ENCODE measurements around the gene HHIPL2. TPM values are rescaled to one million over a fixed set of nuclear protein-coding genes. Genes with fewer than 3 reads are reported as not detected.
"Not testable (repeated sequence)": the region's sequence is repeated elsewhere in the genome, so short reads cannot be mapped to it uniquely, and the experiment has no call there.

HHIPL2 gene
- total RNA-seq, 2 experiments from 2014 or later, result 0.14 to 0.37 TPM

GRCh38 chr1:222539951-222540597 is 7.8 kb downstream of the HHIPL2 start:
- intact Hi-C loops (cut with DNase I, micrococcal nuclease), result no loop called here
- peaks cover 10% of the 10 kb centered on the region for H3K27me3 Mint-ChIP-seq
- ChIA-PET CTCF (no interaction called here), POLR2A (no interaction called here)
- H3K4me3 Mint-ChIP-seq, result no peak overlapping the region
- no peak overlapping the region for H3K27ac Mint-ChIP-seq
- H3K9me3 Mint-ChIP-seq (ENCODE audit: low read depth), result no peaks in the 10 kb centered on the region
- no peak for DNase-seq
- H3K4me1 Mint-ChIP-seq, result no peaks in the 10 kb centered on the region
- H3K36me3 Mint-ChIP-seq (ENCODE audit: low read depth), result no peaks in the 10 kb centered on the region
- ATAC-seq, result no peak

- Mint-ChIP-seq H3K4me1 (no peaks in the 10 kb centered on the region), H3K27me3 (peaks cover 4% of the 10 kb centered on the region), H3K36me3 (ENCODE audit: low read depth) (no peaks in the 10 kb centered on the region), H3K9me3 (ENCODE audit: low read depth) (no peaks in the 10 kb centered on the region), H3K4me3 (no peak overlapping the region), H3K27ac (no peak overlapping the region)
- ChIA-PET CTCF (interaction anchor here (0.7 kb wide), 1 partner anchor 250 kb away, joined by 3 read pairs; no protein-coding TSS in a partner anchor), POLR2A (no interaction called here)
- intact Hi-C loops (cut with DNase I, micrococcal nuclease), result no loop called here
- no peak for ATAC-seq
- DNase-seq, result no peak
Observed at GRCh38 chr1:222535455-222535854, 12.4 kb downstream of the HHIPL2 start.

GRCh38 chr1:222530852-222531251 is 17.1 kb downstream of the HHIPL2 start:
- DNase-seq (no peak), ATAC-seq (no peak)
- Mint-ChIP-seq H3K27me3 (peaks cover 14% of the 10 kb centered on the region), H3K27ac (no peak overlapping the region), H3K36me3 (ENCODE audit: low read depth) (no peaks in the 10 kb centered on the region), H3K4me1 (no peaks in the 10 kb centered on the region), H3K9me3 (ENCODE audit: low read depth) (no peaks in the 10 kb centered on the region), H3K4me3 (no peak overlapping the region)
- CTCF ChIA-PET, result no interaction called here
- intact Hi-C loops (cut with DNase I, micrococcal nuclease), result no loop called here
- POLR2A ChIA-PET, result no interaction called here

GRCh38 chr1:222529916-222530315 is 18.0 kb downstream of the HHIPL2 start:
- Mint-ChIP-seq H3K4me1 (no peaks in the 10 kb centered on the region), H3K9me3 (ENCODE audit: low read depth) (no peaks in the 10 kb centered on the region), H3K27me3 (peaks cover 14% of the 10 kb centered on the region), H3K36me3 (ENCODE audit: low read depth) (no peaks in the 10 kb centered on the region), H3K4me3 (no peak overlapping the region), H3K27ac (no peak overlapping the region)
- no peak for ATAC-seq
- no peak for DNase-seq
- POLR2A ChIA-PET, result no interaction called here
- CTCF ChIA-PET, result no interaction called here
- intact Hi-C loops (cut with DNase I, micrococcal nuclease), result no loop called here

GRCh38 chr1:222529181-222529580 is 18.7 kb downstream of the HHIPL2 start:
- ATAC-seq, result no peak
- DNase-seq, result no peak
- no peak overlapping the region for H3K27ac Mint-ChIP-seq
- H3K4me1 Mint-ChIP-seq, result no peaks in the 10 kb centered on the region
- POLR2A ChIA-PET, result no interaction called here
- H3K4me3 Mint-ChIP-seq, result no peak overlapping the region
- peaks cover 14% of the 10 kb centered on the region for H3K27me3 Mint-ChIP-seq
- no peaks in the 10 kb centered on the region for H3K9me3 Mint-ChIP-seq (ENCODE audit: low read depth)
- no peaks in the 10 kb centered on the region for H3K36me3 Mint-ChIP-seq (ENCODE audit: low read depth)
- CTCF ChIA-PET, result no interaction called here
- intact Hi-C loops (cut with DNase I, micrococcal nuclease), result no loop called here

DNA sequence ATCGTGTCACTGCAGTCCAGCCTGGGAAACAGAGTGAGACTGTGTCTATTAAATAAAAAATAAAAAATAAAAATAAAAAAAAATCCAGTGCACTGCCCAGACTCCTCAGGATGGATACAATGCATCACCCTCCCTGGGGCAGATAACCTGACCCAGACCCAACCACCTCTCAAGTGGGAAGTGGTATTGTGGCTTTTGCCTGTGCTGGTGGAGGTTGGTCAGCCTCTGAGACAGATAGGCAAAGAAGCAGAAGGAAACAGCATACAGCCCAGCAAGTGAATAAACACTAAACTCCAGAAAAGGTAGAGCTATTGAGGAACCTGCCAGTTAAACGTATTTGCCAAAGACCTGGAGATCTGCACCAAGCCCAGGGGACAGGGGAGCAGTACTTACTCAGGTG is 22.0 kb downstream of the HHIPL2 start:
- intact Hi-C loops (cut with DNase I, micrococcal nuclease), result no loop called here
- POLR2A ChIA-PET, result no interaction called here
- no peak overlapping the region for H3K4me3 Mint-ChIP-seq
- no peaks in the 10 kb centered on the region for H3K9me3 Mint-ChIP-seq (ENCODE audit: low read depth)
- CTCF ChIA-PET, result no interaction called here
- no peaks in the 10 kb centered on the region for H3K4me1 Mint-ChIP-seq
- H3K27ac Mint-ChIP-seq, result no peak overlapping the region
- no peak for ATAC-seq
- H3K36me3 Mint-ChIP-seq (ENCODE audit: low read depth), result no peaks in the 10 kb centered on the region
- no peak for DNase-seq
- H3K27me3 Mint-ChIP-seq, result peaks cover 10% of the 10 kb centered on the region

GRCh38 chr1:222523852-222524251 is 24.1 kb downstream of the HHIPL2 start:
- H3K9me3 Mint-ChIP-seq (ENCODE audit: low read depth), result no peaks in the 10 kb centered on the region
- intact Hi-C loops (cut with DNase I, micrococcal nuclease), result no loop called here

DNA sequence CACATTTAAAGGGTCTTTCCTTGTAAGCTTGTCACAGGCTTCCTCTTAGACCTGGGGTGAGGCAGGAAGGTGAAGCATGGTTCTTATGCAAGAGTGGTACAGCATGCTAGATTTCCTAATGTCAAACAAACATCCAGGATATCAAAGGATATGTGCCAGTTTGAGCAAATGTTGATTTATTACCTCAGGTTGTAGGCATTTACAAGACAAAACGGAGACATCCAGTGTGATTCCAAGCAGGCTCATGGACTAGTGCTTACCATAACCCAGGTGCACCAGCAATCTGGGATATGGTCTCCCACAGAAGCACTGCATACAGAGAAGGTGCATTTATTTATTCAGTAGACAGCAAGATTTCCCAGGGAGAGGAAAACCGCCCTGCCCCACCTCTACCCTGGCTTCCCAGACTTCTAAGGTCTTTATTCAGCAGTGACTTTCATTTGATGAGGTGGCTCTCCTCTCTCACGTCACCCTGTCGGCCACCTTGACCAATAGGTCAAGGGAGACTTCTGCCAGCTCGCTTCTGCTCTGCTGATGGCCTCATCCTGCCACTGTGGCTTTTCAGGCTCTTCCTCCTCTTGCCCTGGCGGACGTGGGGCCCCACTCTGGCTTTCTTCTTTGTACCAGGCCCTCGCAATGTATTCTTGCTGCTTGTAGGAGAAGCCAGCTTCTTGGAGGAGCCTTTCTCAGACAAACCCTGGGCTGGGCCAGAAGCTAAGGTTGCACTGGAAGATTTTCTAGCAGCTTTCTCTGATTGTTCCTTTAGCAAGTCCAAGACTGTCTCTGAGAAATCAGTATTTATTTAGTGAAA is 25.6 kb downstream of the HHIPL2 start:
- CTCF ChIA-PET, result no interaction called here
- Mint-ChIP-seq H3K27ac (no peak overlapping the region), H3K36me3 (ENCODE audit: low read depth) (no peaks in the 10 kb centered on the region), H3K9me3 (ENCODE audit: low read depth) (no peaks in the 10 kb centered on the region), H3K4me1 (no peaks in the 10 kb centered on the region), H3K27me3 (peaks cover 7% of the 10 kb centered on the region), H3K4me3 (no peak overlapping the region)
- intact Hi-C loops (cut with DNase I, micrococcal nuclease), result no loop called here
- ATAC-seq (no peak), DNase-seq (no peak)
- POLR2A ChIA-PET, result no interaction called here

More at GRCh38 chr1:222523852-222524251, 24.1 kb downstream of the HHIPL2 start:
- Mint-ChIP-seq H3K4me1 (no peaks in the 10 kb centered on the region), H3K36me3 (ENCODE audit: low read depth) (no peaks in the 10 kb centered on the region), H3K27ac (no peak overlapping the region), H3K27me3 (peaks cover 10% of the 10 kb centered on the region), H3K4me3 (no peak overlapping the region)
- DNase-seq (no peak), ATAC-seq (no peak)
- CTCF ChIA-PET, result interaction anchor here (1.6 kb wide), 1 partner anchor 59 kb away, joined by 3 read pairs; no protein-coding TSS in a partner anchor
- POLR2A ChIA-PET, result no interaction called here

DNA sequence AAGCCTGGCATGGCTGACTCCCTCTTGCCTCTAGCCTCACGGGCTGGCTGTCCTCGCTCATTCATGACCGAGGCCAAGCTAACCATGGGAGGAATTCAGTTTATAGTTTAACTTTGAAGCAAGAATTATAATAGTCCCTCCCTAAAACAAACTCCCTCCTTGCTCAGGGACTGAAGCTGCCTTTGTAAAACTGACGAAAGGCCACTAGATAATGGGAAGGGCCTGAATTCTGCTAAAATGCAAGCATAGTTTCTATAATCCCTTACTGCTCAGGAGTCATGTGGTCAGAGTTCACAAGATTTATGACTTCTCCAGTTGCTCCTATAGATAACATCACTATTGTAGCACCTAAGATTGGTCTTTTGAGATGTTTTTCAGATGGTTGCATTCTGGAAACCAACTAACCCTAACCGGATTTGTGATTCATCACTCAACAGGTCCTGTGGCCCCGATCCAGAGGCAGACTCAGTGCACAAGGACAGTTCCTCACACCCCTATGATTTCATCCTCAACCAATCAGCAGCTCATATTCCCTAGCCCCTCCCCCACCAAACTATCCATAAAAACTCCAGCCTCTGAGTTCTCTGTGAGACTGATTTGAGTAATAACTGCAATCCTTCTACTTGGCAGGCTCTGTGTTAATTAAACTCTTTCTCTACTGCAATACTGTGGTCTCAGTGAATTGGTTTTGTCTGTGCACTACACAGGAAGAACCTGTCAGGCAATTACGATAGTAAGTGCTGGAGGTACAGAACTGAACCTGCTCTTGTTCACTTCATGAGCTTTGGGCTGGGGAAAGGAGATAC is 26.4 kb downstream of the HHIPL2 start:
- Mint-ChIP-seq H3K36me3 (ENCODE audit: low read depth) (no peaks in the 10 kb centered on the region), H3K9me3 (ENCODE audit: low read depth) (no peaks in the 10 kb centered on the region), H3K27me3 (peaks cover 2% of the 10 kb centered on the region), H3K4me3 (no peak overlapping the region), H3K4me1 (no peaks in the 10 kb centered on the region), H3K27ac (no peak overlapping the region)
- ATAC-seq (no peak), DNase-seq (no peak)
- ChIA-PET CTCF (no interaction called here), POLR2A (no interaction called here)
- intact Hi-C loops (cut with DNase I, micrococcal nuclease), result no loop called here

- ATAC-seq; DNase-seq; H3K27me3 Mint-ChIP-seq; H3K4me1 Mint-ChIP-seq; H3K27ac Mint-ChIP-seq; intact Hi-C loops (cut with DNase I, micrococcal nuclease); H3K36me3 Mint-ChIP-seq (ENCODE audit: low read depth); H3K4me3 Mint-ChIP-seq; POLR2A ChIA-PET; CTCF ChIA-PET; H3K9me3 Mint-ChIP-seq (ENCODE audit: low read depth): not testable (repeated sequence)
Observed at GRCh38 chr1:222489496-222489895, 58.4 kb downstream of the HHIPL2 start.

GRCh38 chr1:222487774-222488173 is 60.1 kb downstream of the HHIPL2 start:
- ATAC-seq; H3K9me3 Mint-ChIP-seq (ENCODE audit: low read depth); H3K36me3 Mint-ChIP-seq (ENCODE audit: low read depth); H3K4me3 Mint-ChIP-seq; CTCF ChIA-PET; H3K4me1 Mint-ChIP-seq; POLR2A ChIA-PET; intact Hi-C loops (cut with DNase I, micrococcal nuclease); H3K27me3 Mint-ChIP-seq; H3K27ac Mint-ChIP-seq; DNase-seq: not testable (repeated sequence)

DNA sequence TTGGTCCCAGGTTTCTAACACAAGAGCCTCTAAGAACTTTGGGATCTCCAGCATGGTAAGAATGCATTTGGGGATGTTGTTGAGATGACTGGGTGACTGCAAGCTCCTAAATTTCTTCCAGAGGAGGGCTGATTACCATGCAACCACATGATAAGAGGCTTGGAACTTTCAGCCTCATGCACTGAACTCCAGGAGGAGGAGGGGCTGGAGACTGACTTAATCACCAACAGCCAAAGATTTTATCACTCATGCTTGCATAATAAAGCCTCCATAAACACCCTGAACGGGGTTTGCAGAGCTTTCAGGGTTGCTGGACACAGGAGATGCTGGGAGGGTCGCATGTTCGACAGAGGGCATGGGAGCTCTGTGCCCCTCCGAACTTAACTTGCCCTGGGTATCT is 63.9 kb downstream of the HHIPL2 start:
- DNase-seq; ATAC-seq; H3K27me3 Mint-ChIP-seq; POLR2A ChIA-PET; intact Hi-C loops (cut with DNase I, micrococcal nuclease); H3K4me1 Mint-ChIP-seq; H3K4me3 Mint-ChIP-seq; H3K9me3 Mint-ChIP-seq (ENCODE audit: low read depth); H3K27ac Mint-ChIP-seq; H3K36me3 Mint-ChIP-seq (ENCODE audit: low read depth): not testable (repeated sequence)
- CTCF ChIA-PET, result interaction anchor here (0.7 kb wide), 1 partner anchor 1831 kb away, joined by 3 read pairs; no protein-coding TSS in a partner anchor
